ENCODE results near the gene LIMCH1. TPM values are rescaled to one million over a fixed set of nuclear protein-coding genes. Genes with fewer than 3 reads are reported as not detected.
"Not testable (repeated sequence)": the region's sequence is repeated elsewhere in the genome, so short reads cannot be mapped to it uniquely, and the experiment has no call there.

Gene LIMCH1
- total RNA-seq: 10 to 100 TPM; 14.0 to 18.6 TPM
- polyA plus RNA-seq (ENCODE audit: insufficient read depth, low read depth, low replicate concordance): 20.9 TPM
- long read RNA-seq, donor 1, full-length matches to known transcripts: 1 of 1 reads
- long read RNA-seq, donor 1, partial matches to known transcripts: 0 of 1 reads
- long read RNA-seq, donor 1, other reads (novel, unspliced or antisense): 0 of 1 reads
- long read RNA-seq, donor 2: 0 reads

GRCh38 chr4:41538017-41538733, at the start of gene LIMCH1:
Gene LIMCH1, plus strand, starts transcription at chr4:41538157. Its CDS starts 67,839 bp downstream, at chr4:41605996.
- no peak for TF ChIP-seq CTCF (IDR thresholded peaks at IDR 0.05)
- H3K4me3 ChIP-seq: no peak within 1 kb of the TSS
- no peaks in the 10 kb centered on the region for H3K36me3 ChIP-seq (ENCODE audit: low read depth, missing control alignments)
- H3K9me3 ChIP-seq: no peaks in the 10 kb centered on the region
- WGBS, 2 donors: 49 to 55% methylated on average over 9 of the region's 9 CpGs
- no peaks in the 10 kb centered on the region for H3K4me1 ChIP-seq
- intact Hi-C loops (cut with DNase I; ENCODE audit: low total_unique reads): no loop called here
- H3K27me3 ChIP-seq: no peaks in the 10 kb centered on the region
- H3K27ac ChIP-seq: peak within 1 kb of the TSS in 1 of 2 donors; percentile 36
- peak; percentile 30 for DNase-seq

- H3K36me3 ChIP-seq (ENCODE audit: low read depth, missing control alignments); H3K4me3 ChIP-seq; DNase-seq; H3K27me3 ChIP-seq; H3K27ac ChIP-seq; intact Hi-C loops (cut with DNase I; ENCODE audit: low total_unique reads); H3K4me1 ChIP-seq; H3K9me3 ChIP-seq: not testable (repeated sequence)
- 60 to 97% methylated on average over 1 to 24 of the region's 28 CpGs for WGBS, 2 donors
Measured at GRCh38 chr4:41491081-41491576, 46.8 kb upstream of the LIMCH1 start.

- H3K9me3 ChIP-seq: no peaks in the 10 kb centered on the region
- no peak for DNase-seq
- no peaks in the 10 kb centered on the region for H3K36me3 ChIP-seq (ENCODE audit: low read depth, missing control alignments)
- H3K27me3 ChIP-seq: no peaks in the 10 kb centered on the region
- H3K4me1 ChIP-seq: no peaks in the 10 kb centered on the region
- no peak overlapping the region for H3K4me3 ChIP-seq
- intact Hi-C loops (cut with DNase I; ENCODE audit: low total_unique reads): no loop called here
- no peak for TF ChIP-seq POLR2A (IDR thresholded peaks at IDR 0.05)
- TF ChIP-seq CTCF (IDR thresholded peaks at IDR 0.05): no peak
- H3K27ac ChIP-seq: no peak overlapping the region
Measured at GRCh38 chr4:41496977-41497376, 41.0 kb upstream of the LIMCH1 start.

GRCh38 chr4:41498177-41498576, 39.8 kb upstream of the LIMCH1 start:
- H3K27me3 ChIP-seq: no peaks in the 10 kb centered on the region
- no peaks in the 10 kb centered on the region for H3K9me3 ChIP-seq
- no peak for DNase-seq
- intact Hi-C loops (cut with DNase I; ENCODE audit: low total_unique reads): no loop called here
- no peaks in the 10 kb centered on the region for H3K36me3 ChIP-seq (ENCODE audit: low read depth, missing control alignments)
- H3K4me3 ChIP-seq: no peak overlapping the region
- TF ChIP-seq POLR2A (IDR thresholded peaks at IDR 0.05): no peak
- no peak for TF ChIP-seq CTCF (IDR thresholded peaks at IDR 0.05)
- WGBS, 2 donors: 80 to 90% methylated on average over 4 of the region's 4 CpGs
- no peak overlapping the region for H3K27ac ChIP-seq
- H3K4me1 ChIP-seq: no peaks in the 10 kb centered on the region

GRCh38 chr4:41504167-41504818, 33.7 kb upstream of the LIMCH1 start:
- TF ChIP-seq POLR2A (IDR thresholded peaks at IDR 0.05): no peak
- TF ChIP-seq CTCF (IDR thresholded peaks at IDR 0.05): no peak
- WGBS, 2 donors: 71 to 86% methylated on average over 2 of the region's 2 CpGs

More at GRCh38 chr4:41504167-41504818, 33.7 kb upstream of the LIMCH1 start:
- Histone ChIP-seq H3K4me1 (no peaks in the 10 kb centered on the region), H3K27me3 (no peaks in the 10 kb centered on the region), H3K27ac (no peak overlapping the region), H3K36me3 (ENCODE audit: low read depth, missing control alignments) (no peaks in the 10 kb centered on the region), H3K9me3 (no peaks in the 10 kb centered on the region), H3K4me3 (no peak overlapping the region)
- intact Hi-C loops (cut with DNase I; ENCODE audit: low total_unique reads): no loop called here
- DNase-seq: no peak

All from testis (tissue), 5 donors.